Thoracic aorta (tissue), 2 donors: ENCODE data around the gene MAP3K5. TPM values are rescaled to one million over a fixed set of nuclear protein-coding genes. Genes with fewer than 3 reads are reported as not detected.

ENCODE experiments used
- ATAC-seq: fragments of 150-250 bp; one replicate; pipeline ENCODE4 v1.8.0; 2017; ENCODE audit warnings: low read depth; ENCODE audit not compliant: insufficient number of reproducible peaks, low FRiP score
- DNase-seq: peaks from one replicate; pipeline ENCODE4 v3.0.0-alpha.2; 2020; ENCODE audit warnings: low spot score
- H3K27ac ChIP-seq, 2 donors: fragments of 200-600 bp; sonication (generic); 1 replicate in 1 of 2; 2 replicates in 1 of 2; pipeline ENCODE4 v1.5.1; 2016; ENCODE audit warnings: mild to moderate bottlenecking in 2 of 2, moderate library complexity in 2 of 2
- H3K27me3 ChIP-seq: fragments of 200-600 bp; sonication (generic); replicated peaks from 2 replicates; pipeline ENCODE4 v1.6.0; 2016; ENCODE audit warnings: mild to moderate bottlenecking; ENCODE audit not compliant: insufficient read depth
- H3K36me3 ChIP-seq: fragments of 200-600 bp; sonication (generic); one replicate; pipeline ENCODE4 v1.5.1; 2016
- H3K4me1 ChIP-seq, 2 donors: fragments of 200-600 bp; sonication (generic); 1 replicate in 1 of 2; 2 replicates in 1 of 2; pipeline versions ENCODE4 v1.5.1 to v1.6.0; 2016; ENCODE audit warnings: low read depth in 2 of 2, mild to moderate bottlenecking in 1 of 2; ENCODE audit not compliant: control insufficient read depth in 1 of 2
- H3K4me3 ChIP-seq: fragments of 200-600 bp; sonication (generic); 2 replicates; pipeline ENCODE4 v1.5.1; 2016; ENCODE audit warnings: mild to moderate bottlenecking
- H3K9me3 ChIP-seq: fragments of 200-600 bp; sonication (generic); 2 replicates; pipeline ENCODE4 v1.5.1; 2016
- total RNA-seq, 2 donors: library from RNA; depleted of rRNA; stranded (reverse); fragments of >200 nt; gene quantifications; one replicate each; pipeline versions ENCODE4 v1.1.0 to v1.2.3, GENCODE V29; 2016
- TF ChIP-seq, protein P1 (sequence below): fragments of 200-600 bp; sonication (generic); IDR thresholded peaks from one replicate; pipeline ENCODE4 v1.5.1; 2019; ENCODE audit warnings: antibody characterized with exemption

The MAP3K5 gene
- total RNA-seq, 2 donors from 2014 or later, result 73.6 to 101 TPM

DNA sequence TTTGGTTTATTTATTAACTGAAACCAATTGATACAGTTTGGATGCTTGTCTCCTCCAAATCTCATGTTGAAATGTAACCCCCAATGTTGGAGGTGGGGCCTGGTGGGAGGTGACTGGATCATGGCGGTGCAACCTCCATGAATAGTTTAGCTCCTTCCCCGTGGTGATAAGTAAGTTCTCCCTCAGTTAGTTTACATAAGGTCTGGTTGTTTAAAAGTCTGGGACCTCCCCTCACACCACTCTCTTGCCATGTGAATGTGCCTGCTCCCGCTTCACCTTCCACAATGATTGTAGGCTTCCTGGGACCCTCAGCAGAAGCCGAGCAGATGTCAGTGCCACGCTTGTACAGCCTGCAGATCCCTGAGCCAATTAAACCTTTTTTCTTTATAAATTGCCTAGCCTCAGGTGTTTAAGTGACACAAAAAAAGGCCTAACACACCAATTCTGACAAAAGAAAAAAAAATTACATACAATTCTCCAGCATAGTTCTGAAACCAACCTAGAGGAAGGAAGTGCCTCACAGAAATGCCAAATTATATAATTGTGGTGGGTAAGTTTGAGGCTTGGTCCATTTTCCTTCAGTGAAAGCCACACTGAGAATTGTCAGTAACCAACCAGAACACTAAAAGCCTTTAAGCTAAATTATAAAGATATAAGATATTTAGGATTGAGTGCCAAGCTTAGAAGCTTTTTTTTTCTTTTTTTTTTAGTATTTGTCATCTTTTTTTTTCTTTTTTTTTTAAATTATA lies 257.1 kb downstream of the MAP3K5 start:
- DNase-seq, result no peak
- no peaks in the 10 kb centered on the region for H3K9me3 ChIP-seq

DNA sequence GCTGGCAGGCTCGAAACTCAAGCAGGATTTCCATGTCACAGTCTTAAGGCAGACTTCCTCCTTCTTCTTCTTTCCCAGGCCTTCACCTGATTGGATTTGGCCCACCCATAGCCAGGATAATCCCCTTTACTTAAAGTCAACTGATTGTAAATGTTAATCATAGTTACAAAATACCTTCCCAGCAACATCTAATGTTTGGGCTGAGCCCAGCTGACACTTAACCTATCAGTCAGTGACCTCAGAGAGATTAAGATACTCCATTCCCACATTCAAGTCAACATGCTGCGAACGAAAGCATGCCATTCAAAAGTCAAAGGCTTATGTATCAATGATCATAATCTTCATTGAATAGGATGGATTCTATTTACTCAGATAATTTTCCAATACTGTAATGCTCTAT lies 258.0 kb downstream of the MAP3K5 start:
- H3K27me3 ChIP-seq, result no peaks in the 10 kb centered on the region
- no peaks in the 10 kb centered on the region for H3K36me3 ChIP-seq
- no peak overlapping the region for H3K27ac ChIP-seq
- H3K4me1 ChIP-seq, result no peaks in the 10 kb centered on the region
- TF ChIP-seq, protein P1, sequence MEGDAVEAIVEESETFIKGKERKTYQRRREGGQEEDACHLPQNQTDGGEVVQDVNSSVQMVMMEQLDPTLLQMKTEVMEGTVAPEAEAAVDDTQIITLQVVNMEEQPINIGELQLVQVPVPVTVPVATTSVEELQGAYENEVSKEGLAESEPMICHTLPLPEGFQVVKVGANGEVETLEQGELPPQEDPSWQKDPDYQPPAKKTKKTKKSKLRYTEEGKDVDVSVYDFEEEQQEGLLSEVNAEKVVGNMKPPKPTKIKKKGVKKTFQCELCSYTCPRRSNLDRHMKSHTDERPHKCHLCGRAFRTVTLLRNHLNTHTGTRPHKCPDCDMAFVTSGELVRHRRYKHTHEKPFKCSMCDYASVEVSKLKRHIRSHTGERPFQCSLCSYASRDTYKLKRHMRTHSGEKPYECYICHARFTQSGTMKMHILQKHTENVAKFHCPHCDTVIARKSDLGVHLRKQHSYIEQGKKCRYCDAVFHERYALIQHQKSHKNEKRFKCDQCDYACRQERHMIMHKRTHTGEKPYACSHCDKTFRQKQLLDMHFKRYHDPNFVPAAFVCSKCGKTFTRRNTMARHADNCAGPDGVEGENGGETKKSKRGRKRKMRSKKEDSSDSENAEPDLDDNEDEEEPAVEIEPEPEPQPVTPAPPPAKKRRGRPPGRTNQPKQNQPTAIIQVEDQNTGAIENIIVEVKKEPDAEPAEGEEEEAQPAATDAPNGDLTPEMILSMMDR, result no peak
- no peak for ATAC-seq
- no peak overlapping the region for H3K4me3 ChIP-seq
- H3K9me3 ChIP-seq, result no peaks in the 10 kb centered on the region
- DNase-seq, result no peak

More for the DNA sequence above, 257.1 kb downstream of the MAP3K5 start:
- Histone ChIP-seq H3K36me3 (no peaks in the 10 kb centered on the region), H3K27ac (no peak overlapping the region), H3K27me3 (no peaks in the 10 kb centered on the region), H3K4me1 (no peaks in the 10 kb centered on the region), H3K4me3 (no peak overlapping the region)
- ATAC-seq, result no peak
- TF ChIP-seq, protein P1, result no peak

DNA sequence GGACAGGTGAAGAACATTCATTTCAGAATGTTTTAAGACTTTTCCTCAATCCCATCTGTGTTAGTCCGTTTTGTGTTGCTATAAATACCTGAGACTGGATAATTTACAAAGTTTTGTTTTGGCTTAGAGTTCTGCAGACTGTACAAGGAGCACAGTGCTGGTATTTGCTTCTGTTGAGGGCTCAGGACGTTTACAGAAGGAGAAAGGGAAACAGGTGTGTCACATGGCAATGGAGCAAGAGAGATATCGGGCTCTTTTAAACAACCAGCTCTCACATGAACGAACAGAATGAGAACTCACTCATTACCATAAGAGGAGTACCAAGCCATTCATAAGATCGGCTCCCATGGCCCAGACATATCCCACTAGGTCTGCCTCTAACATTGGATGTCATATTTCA lies 258.8 kb downstream of the MAP3K5 start:
- no peaks in the 10 kb centered on the region for H3K4me1 ChIP-seq
- H3K27ac ChIP-seq, result no peak overlapping the region
- no peaks in the 10 kb centered on the region for H3K27me3 ChIP-seq
- no peak overlapping the region for H3K4me3 ChIP-seq
- TF ChIP-seq, protein P1, result no peak
- no peaks in the 10 kb centered on the region for H3K9me3 ChIP-seq
- DNase-seq, result no peak
- H3K36me3 ChIP-seq, result no peaks in the 10 kb centered on the region
- ATAC-seq, result no peak

DNA sequence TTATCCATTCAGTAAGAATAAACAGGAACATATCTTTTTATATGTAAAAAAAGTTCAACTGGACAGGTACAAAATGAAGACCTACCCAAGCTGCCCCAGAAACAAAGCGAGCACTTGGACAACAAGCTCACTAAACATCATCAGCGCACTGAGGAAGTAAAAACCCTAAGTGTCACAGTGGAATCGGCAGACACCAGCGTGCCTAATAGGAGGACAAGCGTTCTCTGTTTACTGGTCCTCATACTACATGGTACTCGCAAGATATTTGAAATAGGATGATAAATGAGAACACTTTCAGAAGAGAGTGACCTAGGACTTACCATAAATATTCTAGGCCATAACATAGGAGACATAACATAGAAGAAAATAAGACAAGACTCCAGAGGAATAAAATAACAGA lies 260.2 kb downstream of the MAP3K5 start:
- no peak overlapping the region for H3K4me3 ChIP-seq
- DNase-seq, result no peak
- H3K27me3 ChIP-seq, result no peaks in the 10 kb centered on the region
- no peak for ATAC-seq
- H3K9me3 ChIP-seq, result no peaks in the 10 kb centered on the region
- no peaks in the 10 kb centered on the region for H3K4me1 ChIP-seq
- TF ChIP-seq, protein P1, result no peak
- no peaks in the 10 kb centered on the region for H3K36me3 ChIP-seq
- H3K27ac ChIP-seq, result no peak overlapping the region

DNA sequence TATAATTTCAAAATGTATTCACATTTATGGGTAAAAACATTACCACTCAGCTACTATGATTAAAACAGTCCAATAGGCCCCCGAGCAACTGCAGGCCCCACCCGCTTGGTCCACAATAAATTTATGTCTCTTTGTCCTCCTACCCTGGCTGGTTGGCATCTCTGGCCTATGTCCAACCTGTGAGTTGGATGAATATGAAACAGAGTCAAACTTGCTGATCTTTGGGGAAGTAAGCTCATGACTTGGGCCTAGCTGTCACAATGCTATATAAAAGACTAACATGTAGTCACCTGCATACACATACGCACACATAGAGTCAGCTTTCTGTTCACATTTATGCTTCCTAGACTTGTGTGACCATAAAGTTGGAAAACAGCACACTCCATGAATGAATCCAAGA lies 262.6 kb downstream of the MAP3K5 start:
- H3K27me3 ChIP-seq, result no peaks in the 10 kb centered on the region
- H3K4me3 ChIP-seq, result no peak overlapping the region
- no peaks in the 10 kb centered on the region for H3K36me3 ChIP-seq
- ATAC-seq (no peak), DNase-seq (no peak)
- H3K27ac ChIP-seq, result no peak overlapping the region
- H3K4me1 ChIP-seq, result peaks cover 0 to 9% of the 10 kb centered on the region in 2 donors
- TF ChIP-seq, protein P1, result no peak
- no peaks in the 10 kb centered on the region for H3K9me3 ChIP-seq
